Neural cell (in vitro differentiated cells): ENCODE results near the gene MORC3.

ENCODE experiments used
- CTCF ChIP-seq: fragments of 450-650 bp; IDR thresholded peaks from 2 replicates; pipeline ENCODE4 v1.5.1; 2014; ENCODE audit warnings: antibody characterized with exemption, mild to moderate bottlenecking, moderate library complexity; ENCODE audit not compliant: poor library complexity, severe bottlenecking
- EP300 ChIP-seq: fragments of 450-650 bp; conservative IDR thresholded peaks from 2 replicates; pipeline ENCODE4 v1.6.1; 2014; ENCODE audit warnings: antibody characterized with exemption, mild to moderate bottlenecking, moderate library complexity; ENCODE audit not compliant: poor library complexity, severe bottlenecking
- POLR2AphosphoS5 ChIP-seq: IDR thresholded peaks from 2 replicates; pipeline ENCODE4 v1.6.1; 2012
- TAF1 ChIP-seq: IDR thresholded peaks from 2 replicates; pipeline ENCODE4 v1.6.1; 2012; ENCODE audit warnings: low read depth

DNA sequence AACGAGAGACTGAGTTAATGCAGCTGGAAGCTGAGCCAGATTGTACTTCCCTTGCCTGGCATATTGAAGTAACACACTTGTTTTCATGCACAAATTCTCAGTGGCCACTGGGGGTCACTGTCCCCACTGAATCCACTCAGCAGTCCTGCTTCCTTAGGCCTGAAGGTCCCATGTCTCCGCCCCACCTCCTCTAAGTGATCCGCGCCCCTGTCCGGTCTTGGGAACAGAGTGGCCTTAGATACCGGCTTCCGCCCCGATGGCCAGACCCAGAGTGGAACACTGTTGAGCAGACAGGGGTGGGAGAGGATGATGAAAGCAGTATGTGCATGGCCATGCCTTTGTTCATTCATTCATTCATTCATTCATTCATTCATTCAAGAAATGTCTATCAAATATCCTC, 100.0 kb downstream of the MORC3 start:
- peak; percentile 50 for TF ChIP-seq CTCF
- TF ChIP-seq POLR2AphosphoS5: no peak
- no peak for TF ChIP-seq EP300
- no peak for TF ChIP-seq TAF1
